ENCODE measurements around the gene B3GNT7. TPM values are rescaled to one million over a fixed set of nuclear protein-coding genes. Genes with fewer than 3 reads are reported as not detected.

B3GNT7 gene
- total and polyA plus RNA-seq, 2 of the 8 experiments (the other 6 are each of a cell fraction or from before 2014, with no cell fraction given) = 26.4 to 73.1 TPM

- TF ChIP-seq CHD7 (IDR thresholded peaks at IDR 0.05; ENCODE audit: insufficient replicate concordance, low read length) (no peak), KDM1A (IDR thresholded peaks at IDR 0.05; ENCODE audit: borderline replicate concordance, low read length) (no peak), BRCA1 (IDR thresholded peaks at IDR 0.05; ENCODE audit: low read depth, low read length) (no peak), TAF7 (optimal IDR thresholded peaks at IDR 0.05; ENCODE audit: borderline replicate concordance, low read depth, low read length) (no peak), FOSL1 (IDR thresholded peaks at IDR 0.05; ENCODE audit: insufficient read depth, low read depth, low read length) (no peak), MAFK (IDR thresholded peaks at IDR 0.05; ENCODE audit: low read depth, low read length) (no peak), E2F6 (IDR thresholded peaks at IDR 0.05) (no peak)
Measured at GRCh38 chr2:231383416-231384108, 11.9 kb upstream of the B3GNT7 start (continued).
